AG10803 (cell line): ENCODE results near the gene MSANTD4.
A peak's percentile ranks its signal among the peaks of the same experiment; 100 is the strongest.

Experiments
- DNase-seq: peaks from one replicate; pipeline ENCODE4 v3.0.0; 2010; ENCODE audit warnings: low read depth
- H3K4me3 ChIP-seq: 2 replicates; pipeline ENCODE4 v1.5.1; 2011; ENCODE audit warnings: mild to moderate bottlenecking, low read length, control low read depth
- CTCF ChIP-seq: conservative IDR thresholded peaks from 2 replicates; pipeline ENCODE4 v1.5.1; 2011; ENCODE audit warnings: mild to moderate bottlenecking, low read length, control low read depth, inconsistent platforms

Gene MSANTD4

GRCh38 chr11:106030609-106031008 is 8.6 kb upstream of the MSANTD4 start:
- TF ChIP-seq CTCF = no peak
- DNase-seq = no peak
- H3K4me3 ChIP-seq = no peak overlapping the region

DNA sequence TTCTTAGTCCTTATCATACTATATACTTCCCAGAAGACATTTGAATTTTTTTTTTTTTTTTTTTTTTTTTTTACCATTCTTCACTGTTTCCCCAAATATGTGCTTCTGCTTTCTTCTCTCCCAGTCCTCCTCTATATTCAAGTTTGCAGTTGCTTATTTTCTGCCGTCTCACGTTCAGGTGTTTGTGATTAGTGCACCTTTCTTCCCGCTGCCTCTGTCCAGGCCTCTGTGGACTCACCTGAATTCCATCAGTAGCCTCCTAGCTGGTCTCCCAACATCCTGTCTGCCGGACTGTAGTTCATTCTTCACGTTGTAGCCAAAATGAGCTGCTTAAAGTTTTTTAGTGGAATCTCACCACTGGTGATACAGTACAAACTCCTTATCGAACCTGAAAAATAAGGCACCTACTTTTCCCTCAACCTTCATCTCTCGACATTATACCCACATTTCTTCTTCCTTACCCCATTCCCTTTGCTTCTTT is 795 bp upstream of the MSANTD4 start:
- TF ChIP-seq CTCF = no peak
- H3K4me3 ChIP-seq = peak overlapping the region; percentile 79
- DNase-seq = no peak

GRCh38 chr11:106021181-106021966 is 666 bp downstream of the MSANTD4 start:
- peak; percentile 63 for DNase-seq
- TF ChIP-seq CTCF = no peak

DNA sequence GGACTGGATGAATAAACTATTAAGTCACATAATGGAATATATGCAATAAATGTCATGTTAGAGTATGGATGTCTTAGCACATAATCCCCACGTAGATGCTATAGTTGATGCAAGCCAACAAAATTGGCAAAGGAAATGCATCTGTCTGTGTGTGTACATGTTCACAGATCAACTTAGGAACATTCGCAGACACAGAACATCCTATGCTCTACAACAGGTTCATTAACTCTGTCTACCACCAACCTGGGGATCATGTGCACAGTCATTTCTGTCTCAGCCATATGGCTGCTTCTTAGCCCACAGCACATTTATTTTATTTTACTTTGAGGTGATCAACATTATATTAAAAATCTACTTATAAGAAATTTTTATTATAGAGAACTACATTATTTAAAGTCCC is 4.9 kb downstream of the MSANTD4 start:
- DNase-seq = no peak
- H3K4me3 ChIP-seq = no peak overlapping the region
- no peak for TF ChIP-seq CTCF

More at GRCh38 chr11:106021181-106021966, 666 bp downstream of the MSANTD4 start:
- peak overlapping the region; percentile 82 for H3K4me3 ChIP-seq

- no peak for TF ChIP-seq CTCF
- DNase-seq = no peak
Observed at GRCh38 chr11:106015066-106015465, 7.0 kb downstream of the MSANTD4 start.

DNA sequence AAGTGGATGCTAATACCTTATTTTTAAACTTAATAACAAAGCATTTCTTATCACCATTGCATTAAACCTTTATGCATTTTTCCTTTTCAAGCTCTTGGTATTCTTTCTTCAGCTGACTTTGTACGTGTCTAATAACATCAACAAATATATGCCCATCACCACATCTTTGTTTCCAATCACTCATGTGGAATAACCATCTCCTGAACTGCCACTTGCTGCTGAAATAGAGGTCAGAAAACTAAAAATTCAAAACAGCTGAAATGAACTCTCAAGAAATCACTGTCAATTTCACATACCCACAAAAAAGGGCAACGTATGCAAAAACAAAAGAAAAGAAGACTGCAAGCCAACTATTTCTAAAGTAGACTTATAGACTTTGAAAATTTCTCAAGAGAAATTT is 7.4 kb downstream of the MSANTD4 start:
- no peak for TF ChIP-seq CTCF
- no peak overlapping the region for H3K4me3 ChIP-seq
- no peak for DNase-seq

More at GRCh38 chr11:106015066-106015465, 7.0 kb downstream of the MSANTD4 start:
- no peak overlapping the region for H3K4me3 ChIP-seq

DNA sequence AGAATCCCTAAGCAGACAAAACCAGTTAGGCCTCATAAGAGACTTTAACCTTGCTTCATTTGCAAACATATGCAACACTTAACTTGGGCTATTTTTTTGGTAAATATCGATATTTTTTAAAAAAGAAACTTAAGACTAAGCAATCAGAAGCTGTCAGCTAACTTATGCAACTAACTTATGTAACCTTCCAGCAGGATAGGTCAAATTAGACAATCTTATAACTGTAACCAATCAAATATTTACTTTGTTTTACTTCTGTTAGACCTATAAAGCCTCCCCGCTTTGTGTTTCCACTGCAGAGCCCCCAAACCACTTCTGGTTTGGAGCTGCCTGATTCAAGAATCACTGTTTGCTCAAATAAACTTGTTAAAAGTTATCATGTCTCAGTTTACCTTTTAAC is 8.0 kb downstream of the MSANTD4 start:
- no peak for TF ChIP-seq CTCF
- no peak for DNase-seq
- no peak overlapping the region for H3K4me3 ChIP-seq
